Epithelial cell of esophagus (primary cell): ENCODE measurements around the gene MT1F.

Experiments
- DNase-seq: peaks from one replicate; pipeline ENCODE4 v3.0.0; 2010; ENCODE audit warnings: low read depth
- H3K4me3 ChIP-seq: 2 replicates; pipeline ENCODE4 v1.5.1; 2011; ENCODE audit warnings: mild to moderate bottlenecking, low read length, control low read depth
- TF ChIP-seq, protein P1 (sequence below): IDR thresholded peaks from 2 replicates; pipeline ENCODE4 v1.5.1; 2011; ENCODE audit warnings: low read depth, mild to moderate bottlenecking, low read length, control low read depth, inconsistent platforms; ENCODE audit not compliant: insufficient read depth; ENCODE audit errors: missing control alignments

Gene MT1F

DNA sequence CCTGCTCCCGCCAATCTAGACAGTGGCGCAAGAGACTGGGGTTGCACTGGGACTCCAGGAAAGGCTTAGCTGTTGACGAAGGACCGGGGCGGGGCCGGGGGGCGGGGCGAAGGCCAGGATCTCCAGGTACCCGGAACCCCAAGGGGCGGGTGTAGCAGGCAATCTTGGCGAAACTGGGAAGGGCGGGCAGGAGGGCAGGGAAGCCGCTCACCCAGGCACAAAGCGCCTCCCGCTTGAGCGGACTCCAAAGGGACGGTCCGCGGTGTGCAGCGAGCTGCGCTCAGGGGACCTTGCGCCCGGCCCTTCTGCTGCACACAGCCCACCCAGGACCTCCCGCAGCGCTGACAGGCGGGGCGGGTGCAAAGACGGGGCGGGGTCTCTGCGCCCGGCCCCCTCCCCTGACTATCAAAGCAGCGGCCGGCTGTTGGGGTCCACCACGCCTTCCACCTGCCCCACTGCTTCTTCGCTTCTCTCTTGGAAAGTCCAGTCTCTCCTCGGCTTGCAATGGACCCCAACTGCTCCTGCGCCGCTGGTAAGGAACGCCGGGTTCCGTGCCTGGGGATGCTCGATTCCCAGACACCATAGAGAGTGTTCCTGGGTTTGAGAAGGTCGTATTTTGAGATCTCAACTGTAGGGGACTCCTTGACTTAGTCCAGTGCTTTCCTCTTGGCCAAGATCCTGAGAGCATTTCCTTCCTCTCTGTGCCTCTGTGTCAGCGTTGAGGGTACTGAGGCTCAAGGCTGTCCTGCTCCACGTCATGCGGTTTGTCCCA, at the start of gene MT1F:
Gene MT1F (plus strand): TSS at position 405 of the 772 bp plus-strand sequence. CDS start 100 bp downstream, at position 505.
- DNase-seq = peak; percentile 91
- TF ChIP-seq, protein P1, sequence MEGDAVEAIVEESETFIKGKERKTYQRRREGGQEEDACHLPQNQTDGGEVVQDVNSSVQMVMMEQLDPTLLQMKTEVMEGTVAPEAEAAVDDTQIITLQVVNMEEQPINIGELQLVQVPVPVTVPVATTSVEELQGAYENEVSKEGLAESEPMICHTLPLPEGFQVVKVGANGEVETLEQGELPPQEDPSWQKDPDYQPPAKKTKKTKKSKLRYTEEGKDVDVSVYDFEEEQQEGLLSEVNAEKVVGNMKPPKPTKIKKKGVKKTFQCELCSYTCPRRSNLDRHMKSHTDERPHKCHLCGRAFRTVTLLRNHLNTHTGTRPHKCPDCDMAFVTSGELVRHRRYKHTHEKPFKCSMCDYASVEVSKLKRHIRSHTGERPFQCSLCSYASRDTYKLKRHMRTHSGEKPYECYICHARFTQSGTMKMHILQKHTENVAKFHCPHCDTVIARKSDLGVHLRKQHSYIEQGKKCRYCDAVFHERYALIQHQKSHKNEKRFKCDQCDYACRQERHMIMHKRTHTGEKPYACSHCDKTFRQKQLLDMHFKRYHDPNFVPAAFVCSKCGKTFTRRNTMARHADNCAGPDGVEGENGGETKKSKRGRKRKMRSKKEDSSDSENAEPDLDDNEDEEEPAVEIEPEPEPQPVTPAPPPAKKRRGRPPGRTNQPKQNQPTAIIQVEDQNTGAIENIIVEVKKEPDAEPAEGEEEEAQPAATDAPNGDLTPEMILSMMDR = no peak
- H3K4me3 ChIP-seq = peak within 1 kb of the TSS; percentile 43

DNA sequence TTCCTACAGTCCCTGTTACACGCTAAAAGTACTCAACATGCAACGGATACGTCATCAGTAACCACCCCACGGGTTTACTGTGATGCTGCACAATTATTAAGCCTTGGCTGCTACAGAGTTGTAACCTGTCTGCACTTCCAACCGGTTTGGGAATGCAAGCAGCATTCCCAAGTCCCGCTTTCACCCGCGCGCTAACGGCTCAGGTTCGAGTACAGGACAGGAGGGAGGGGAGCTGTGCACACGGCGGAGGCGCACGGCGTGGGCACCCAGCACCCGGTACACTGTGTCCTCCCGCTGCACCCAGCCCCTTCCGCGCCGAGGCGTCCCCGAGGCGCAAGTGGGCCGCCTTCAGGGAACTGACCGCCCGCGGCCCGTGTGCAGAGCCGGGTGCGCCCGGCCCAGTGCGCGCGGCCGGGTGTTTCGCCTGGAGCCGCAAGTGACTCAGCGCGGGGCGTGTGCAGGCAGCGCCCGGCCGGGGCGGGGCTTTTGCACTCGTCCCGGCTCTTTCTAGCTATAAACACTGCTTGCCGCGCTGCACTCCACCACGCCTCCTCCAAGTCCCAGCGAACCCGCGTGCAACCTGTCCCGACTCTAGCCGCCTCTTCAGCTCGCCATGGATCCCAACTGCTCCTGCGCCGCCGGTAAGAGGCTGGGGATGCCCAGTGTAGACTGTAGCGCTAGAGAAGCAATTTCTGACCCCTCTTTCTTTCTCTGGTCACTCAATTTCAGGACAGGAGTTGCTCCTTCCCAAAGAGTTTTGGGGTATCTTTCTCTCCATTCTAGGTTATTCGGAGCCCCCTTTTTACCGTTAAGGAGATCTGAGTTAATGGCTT, 49.5 kb upstream of the MT1F start, which contains the start of gene MT2A:
Gene MT2A (plus strand): TSS at position 542 of the 833 bp plus-strand sequence. CDS start 72 bp downstream, at position 614.
- DNase-seq = peak; percentile 98
- H3K4me3 ChIP-seq = peak within 1 kb of the TSS; percentile 81

DNA sequence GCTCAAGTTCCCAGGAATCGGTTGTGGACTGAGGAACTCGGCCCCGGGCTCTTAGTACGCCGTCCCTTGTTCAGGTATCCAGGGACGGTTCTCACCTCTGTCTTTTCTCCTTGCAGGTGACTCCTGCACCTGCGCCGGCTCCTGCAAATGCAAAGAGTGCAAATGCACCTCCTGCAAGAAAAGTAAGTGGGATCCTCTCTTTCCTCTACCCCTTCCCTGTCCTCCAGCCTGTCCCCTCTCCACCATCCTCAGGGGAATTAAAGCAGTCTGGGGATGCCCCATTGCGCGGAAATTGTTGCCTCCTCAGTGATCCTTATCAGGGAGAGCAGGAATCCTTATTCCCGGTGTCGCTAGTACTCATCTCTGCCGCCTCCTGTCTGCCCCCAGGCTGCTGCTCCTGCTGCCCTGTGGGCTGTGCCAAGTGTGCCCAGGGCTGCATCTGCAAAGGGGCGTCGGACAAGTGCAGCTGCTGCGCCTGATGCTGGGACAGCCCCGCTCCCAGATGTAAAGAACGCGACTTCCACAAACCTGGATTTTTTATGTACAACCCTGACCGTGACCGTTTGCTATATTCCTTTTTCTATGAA, 48.8 kb upstream of the MT1F start:
- TF ChIP-seq, protein P1 = no peak
- DNase-seq = no peak
- H3K4me3 ChIP-seq = peak overlapping the region; percentile 81

More for the DNA sequence above, 49.5 kb upstream of the MT1F start, which contains the start of gene MT2A:
- TF ChIP-seq, protein P1 = no peak

DNA sequence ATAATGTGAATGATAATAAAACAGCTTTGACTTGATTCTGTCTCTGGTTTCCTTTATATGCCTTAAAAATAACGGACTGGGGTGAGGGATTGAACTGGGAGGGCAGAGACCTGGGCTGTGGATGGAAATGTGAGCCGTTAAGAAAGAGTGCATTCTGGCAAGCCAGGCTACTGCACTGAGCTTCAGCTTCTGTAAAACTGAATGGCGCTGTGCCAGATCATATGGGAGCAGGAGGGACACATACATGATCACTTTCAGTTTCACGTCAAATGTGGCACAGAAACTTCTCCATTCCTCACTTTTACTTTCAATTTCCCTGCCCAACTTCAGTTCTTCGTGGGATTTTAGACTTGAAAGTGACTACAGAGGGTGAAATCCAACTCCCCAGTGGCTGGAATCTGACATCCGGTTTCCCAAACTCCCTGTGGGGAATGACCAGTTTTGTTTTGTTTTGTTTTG, 48.3 kb upstream of the MT1F start:
- DNase-seq = peak; percentile 71
- TF ChIP-seq, protein P1 = no peak
- peak overlapping the region; percentile 81 for H3K4me3 ChIP-seq

DNA sequence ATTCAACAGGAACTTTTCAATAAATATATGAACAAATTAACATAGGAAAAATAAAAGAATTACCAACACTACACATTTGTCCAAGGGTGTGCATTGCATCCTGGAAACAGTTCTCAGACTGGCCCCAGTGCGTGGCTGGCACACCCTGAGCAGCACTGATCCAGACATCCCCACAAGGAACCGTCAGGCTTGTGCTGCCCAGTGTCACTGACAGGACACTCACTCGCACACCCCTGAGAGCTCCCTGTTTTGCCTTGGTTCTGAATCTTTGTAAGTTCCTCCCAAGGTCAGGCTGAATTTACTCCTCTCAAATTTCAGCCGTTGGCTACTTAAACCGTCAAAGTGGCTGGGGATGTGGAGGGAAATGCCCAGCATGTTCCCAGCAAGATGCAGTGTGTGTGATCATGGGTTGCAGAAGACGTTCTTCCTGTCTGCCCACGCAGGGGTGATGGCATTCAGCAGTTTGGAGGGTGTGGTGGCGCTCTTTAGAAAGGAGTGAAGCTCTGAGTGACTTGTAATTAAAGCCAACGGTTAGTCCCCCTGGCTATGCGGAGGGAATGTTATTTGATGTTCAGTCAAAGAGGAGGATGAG, 47.6 kb upstream of the MT1F start:
- DNase-seq = peak; percentile 93
- TF ChIP-seq, protein P1 = no peak
- peak overlapping the region; percentile 19 for H3K4me3 ChIP-seq

DNA sequence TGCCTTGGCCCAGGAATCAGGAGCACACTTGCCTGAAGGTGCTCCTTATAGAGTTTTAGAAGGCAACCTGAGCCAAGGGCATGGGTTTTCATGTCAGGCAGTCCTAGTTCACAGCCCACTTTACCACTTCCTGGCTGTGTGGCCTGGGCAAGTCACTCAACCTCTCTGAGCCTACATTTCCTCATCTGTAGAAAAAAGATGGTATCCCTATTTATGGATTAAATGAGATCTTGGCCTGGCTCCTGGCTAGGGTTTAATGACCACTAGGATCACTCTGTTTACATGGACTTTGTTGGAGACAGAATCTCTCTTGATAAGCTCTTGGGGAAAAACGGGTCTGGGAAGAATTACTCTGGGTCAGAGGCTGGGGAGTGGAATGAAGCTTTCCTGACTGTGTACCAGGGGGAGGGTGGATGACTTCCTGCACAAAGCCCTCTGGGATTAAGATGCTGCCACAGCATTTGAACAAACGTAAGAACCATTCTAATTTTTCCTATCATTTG, 47.1 kb upstream of the MT1F start:
- TF ChIP-seq, protein P1 = no peak
- DNase-seq = no peak
- no peak overlapping the region for H3K4me3 ChIP-seq
